ENCODE results near the gene ISY1.
"Not testable (repeated sequence)": the region's sequence is repeated elsewhere in the genome, so short reads cannot be mapped to it uniquely, and the experiment has no call there.

Gene ISY1
- 5.6 to 15.7 (median 11.1) reads per million in 18 experiments for total RNA-seq

DNA sequence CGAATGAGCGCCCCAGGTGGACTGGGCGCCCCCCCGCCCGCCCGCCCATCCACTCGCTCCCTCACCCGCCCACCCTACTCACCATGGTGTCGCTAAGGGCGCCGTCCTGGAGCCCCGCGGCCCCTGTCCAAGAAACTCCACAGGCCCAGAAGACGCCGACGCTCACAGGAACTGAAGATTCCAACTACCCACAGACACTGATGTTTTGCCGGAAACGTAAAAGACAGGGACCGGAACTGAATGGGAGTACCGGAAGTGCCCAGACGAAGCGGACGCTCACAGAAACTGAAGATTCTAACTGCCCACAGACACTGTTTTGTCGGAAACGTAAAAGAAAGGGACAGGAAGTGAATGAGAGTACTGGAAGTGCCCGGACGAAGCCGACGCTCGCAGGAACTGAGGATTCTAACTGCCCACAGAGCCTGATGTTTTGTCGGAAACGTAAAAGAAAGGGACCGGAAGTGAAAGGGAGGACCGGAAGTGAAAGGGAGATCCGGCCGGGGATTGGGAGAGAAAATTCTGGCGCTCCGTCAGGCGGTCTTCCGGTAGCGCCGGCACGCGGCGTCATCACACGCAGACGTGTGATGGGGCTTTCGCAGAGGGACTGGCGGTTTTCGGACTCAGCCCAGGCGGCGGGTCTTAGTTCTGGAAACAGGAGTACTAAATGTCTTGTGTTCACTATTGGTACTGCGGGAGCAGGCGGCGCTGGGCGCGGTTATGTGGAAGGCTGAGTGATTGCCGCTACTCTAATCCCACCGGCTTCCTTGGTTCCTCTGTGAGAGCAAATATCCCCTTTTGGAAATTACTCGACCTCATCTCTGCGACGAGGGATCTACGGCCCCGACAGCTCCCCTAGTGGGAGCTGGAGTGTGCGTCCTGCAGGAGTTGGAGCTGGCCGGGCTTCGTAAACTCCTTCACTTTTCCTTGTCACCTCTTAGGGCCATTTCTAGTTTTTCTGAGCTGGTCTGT is at the start of gene ISY1:
TSS of gene ISY1 (minus strand) at position 173 of the 969 bp plus-strand sequence. CDS start at position 85, 88 bp downstream.
- peak; percentile 96 for DNase-seq

DNA sequence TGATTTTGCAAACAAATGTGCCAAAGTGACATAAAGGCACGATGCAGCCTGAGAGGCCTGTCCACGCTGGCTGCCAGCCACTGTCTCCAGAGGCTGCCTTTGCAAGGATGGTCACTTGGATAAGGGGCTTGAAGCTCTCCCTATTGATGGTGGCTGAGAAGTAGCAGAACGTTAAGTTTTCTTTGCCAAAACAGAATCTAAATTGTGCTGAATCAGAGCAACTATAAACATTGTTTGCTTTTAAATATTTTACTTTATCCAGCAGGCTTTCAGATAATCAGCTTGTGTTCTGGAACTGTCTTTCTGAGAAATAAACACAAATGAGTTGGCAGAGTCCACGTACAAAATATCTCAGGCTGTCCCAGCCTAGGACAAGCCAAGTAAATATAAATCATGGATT is 46.6 kb upstream of the ISY1 start:
- DNase-seq = no peak

DNA sequence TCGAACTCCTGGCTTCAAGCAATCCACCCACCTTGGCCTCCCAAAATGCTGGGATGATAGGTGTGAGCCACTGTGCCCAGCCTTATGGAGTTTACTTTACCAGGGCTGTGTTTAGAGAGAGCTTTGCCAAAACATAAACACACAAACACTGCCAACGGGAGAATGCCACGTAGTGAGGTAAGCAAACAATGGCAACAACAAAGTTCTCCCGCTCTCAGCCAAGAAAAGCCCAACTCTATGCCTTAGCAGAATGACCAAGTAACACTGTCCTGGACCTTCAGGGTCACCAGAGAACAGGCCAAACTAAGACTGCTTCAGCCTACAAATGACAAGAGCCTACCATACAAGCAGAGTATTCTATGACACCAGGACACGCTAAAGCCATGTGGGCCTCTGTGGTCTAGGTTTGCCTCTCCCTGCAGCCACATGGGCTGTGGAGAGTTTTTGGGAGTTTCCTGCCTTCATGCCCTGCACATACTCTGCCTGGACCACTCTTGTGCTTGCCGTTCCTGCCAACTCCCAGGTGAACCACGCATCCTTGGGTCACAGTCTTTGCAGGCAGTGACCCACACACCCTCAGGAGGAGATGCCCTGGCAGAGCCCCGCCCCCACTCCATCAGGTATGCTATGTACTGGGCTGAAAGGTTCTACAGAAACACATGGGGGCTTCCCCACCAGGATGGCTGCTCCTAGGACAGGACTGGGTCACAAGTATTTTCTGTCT is 44.4 kb upstream of the ISY1 start:
- DNase-seq = no peak

DNA sequence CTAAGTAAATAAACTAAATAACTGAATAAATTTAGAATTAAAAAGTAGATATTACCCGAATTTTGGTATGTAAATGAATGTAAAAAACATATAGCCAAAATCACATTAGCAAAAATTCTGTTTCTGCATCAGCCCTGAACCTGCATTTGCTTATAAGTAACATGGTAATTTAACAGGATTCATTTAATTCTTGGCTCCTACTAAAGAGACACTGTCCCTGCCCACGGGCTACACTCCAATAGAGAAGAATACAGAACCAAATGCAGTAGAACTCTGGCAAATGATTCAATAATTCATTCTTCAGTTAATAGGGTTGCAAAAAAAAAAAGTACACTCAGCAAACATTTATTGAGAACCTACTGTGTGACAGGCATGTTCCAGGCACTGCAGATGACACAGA is 43.6 kb upstream of the ISY1 start:
- DNase-seq = no peak

DNA sequence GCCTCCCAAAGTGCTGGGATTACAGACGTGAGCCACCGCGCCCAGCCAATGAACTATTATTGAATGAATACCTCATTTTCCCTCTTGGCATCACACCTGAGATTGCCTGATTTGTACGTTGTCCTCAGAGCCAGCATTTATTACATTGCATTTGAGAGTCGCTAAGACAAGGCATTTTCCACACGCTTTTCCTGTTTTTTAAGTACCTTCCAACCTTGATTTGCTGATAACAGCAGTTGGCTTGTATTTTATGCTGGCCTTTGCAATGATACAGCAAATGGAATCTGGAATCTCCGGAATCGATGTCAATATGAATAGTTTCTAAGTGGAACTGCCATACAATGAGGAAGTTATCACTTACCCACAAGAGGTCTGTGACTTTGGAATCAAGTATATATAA is 38.5 kb upstream of the ISY1 start:
- no peak for DNase-seq

DNA sequence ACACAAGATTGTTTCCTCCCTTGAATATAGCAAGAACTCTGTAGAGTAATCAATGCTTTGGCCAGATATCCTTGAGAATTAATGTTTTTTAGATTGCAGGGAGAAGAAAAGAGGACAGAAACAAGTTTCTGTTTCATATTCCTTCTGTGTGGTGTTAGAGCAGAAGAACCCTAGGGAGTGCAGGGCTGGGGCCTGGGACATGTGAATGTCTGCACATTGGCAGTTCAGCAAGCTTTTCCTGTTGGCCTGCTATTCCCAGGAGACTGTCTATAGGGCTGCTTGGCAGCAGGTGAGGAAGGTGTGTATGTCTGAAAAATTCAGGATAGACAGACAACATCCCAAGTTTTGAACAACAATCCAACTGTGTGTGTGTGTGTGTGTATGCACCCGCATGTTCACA is 36.5 kb upstream of the ISY1 start:
- no peak for DNase-seq

DNA sequence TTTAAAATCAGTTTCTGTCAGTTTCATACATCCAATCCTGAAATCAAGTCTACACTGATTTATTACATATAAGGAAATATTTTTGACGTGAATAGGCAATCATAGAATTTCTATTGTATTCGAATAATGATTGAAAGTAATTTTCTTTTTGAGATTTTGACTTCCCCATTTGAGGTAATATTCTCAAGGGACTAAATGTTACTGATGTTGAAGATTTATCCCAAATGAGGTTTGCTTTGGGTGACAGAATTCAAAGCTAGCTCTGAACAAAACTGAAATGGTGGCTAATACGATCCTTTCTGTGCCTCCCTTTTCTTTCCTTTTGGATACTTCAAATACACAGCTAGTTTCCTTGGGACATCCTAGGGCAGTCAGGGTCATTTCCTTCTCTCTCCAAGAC is 35.7 kb upstream of the ISY1 start:
- DNase-seq = no peak

DNA sequence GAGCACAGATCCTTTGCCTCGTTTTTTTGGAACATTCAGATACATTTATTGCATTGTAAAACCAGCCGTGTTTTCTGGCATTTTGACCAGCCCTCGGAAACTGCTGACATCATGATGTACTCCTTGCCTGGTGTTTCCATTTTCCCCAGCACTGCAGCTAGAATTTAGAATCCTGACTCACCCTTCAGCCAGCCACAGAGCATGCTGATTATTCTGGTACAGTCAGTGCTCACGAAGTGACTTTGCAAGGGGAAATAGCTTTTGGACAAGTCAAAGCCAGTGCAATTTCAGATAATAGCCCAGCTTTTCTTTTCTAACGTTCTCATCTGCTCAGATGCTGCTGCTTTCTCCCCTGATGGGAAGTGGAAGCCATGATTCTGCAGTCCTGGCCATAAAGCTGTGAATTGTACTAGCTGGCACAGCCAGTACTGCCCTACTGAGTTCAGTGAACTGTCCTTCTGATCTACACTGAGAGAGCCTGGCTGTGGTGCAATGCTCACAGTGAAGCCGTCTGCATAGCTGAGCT is 34.9 kb upstream of the ISY1 start:
- peak; percentile 79 to 81 for DNase-seq

DNA sequence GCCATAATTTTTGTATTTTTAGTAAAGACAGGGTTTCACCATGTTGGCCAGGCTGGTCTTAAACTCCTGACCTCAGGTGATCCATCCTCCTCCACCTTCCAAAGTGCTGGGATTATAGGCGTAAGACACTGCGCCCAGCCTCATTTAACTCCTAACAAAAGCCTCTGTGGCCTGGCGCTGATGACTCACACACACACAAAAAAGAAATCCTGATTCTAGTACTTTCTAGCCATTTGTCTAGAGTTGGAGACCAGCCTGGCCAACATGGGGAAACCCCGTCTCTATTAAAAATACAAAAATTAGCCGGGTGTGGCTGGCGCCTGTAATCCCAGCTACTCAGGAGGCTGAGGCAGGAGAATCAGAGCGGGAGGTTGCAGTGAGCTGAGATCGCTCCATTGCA is 28.9 kb upstream of the ISY1 start:
- DNase-seq = not testable (repeated sequence)

DNA sequence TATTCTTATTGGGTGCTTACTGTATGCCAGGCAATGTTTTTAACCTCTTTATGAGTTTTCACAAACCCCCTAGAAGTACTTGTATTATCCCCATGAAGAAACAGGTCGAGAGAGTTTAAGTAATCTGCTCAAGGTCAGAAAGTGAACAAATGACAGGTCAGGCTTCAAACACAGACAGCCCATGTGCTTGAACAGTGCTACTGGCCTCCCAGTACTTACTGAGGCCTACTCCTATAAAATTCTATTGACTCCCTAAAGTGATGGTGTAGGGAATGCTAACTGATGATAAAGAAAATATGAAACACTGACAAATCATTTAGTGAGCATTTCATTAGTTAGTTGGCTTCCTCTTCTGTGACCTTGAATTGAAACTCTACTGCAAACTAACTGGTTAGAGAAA is 27.0 kb upstream of the ISY1 start:
- DNase-seq = no peak

DNA sequence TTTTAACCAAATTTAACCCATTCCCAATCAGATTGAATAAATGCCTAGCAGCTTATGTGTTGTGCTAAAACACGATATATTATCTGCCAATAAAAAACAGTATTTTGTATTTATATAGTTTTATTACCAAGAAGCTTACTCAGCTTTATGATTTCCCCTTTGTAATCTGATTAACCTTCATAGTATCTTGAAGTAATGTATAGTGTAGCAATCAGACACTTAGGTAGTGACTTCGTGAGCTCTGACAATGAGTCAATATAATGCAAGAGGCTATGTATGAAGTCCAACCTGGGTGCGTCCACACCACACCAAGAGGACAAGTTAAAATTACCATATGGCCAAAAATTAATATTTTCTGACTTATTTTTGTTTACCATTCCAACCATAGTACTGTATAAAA is 24.9 kb upstream of the ISY1 start:
- DNase-seq = peak in 1 of 2 donors; percentile 22

DNA sequence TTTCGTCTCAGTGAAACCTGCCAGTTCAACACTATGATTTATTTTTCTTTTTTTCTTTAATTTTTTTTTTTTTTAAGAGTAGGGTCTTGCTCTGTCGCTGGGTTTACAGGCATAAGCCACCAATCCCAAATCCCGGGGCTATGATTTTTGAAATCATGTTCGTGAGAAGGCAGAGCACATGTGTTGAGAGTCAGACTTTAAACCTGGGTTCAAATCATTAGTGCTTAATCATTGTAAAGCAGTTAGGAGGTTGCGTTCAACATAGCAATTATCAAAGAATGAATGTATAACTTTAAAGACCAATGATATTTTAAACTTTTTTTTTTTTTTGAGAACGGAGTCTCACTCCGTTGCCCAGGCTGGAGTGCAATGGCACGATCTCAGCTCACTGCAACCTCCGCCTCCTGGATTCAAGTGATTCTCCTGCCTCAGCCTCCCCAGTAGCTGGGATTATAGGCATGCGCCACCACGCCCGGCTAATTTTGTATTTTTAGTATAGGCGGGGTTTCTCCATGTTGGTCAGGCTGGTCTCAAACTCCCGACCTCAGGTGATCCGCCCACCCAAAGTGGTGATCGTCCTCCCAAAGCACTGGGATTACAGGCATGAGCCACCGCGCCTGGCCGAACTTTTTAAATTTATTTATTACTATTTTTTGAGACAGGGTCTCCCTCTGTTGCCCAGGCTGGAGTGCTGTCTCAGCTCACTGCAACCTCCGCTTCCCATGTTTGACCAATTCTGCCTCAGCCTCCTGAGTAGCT is 24.1 kb upstream of the ISY1 start:
- not testable (repeated sequence) for DNase-seq

DNA sequence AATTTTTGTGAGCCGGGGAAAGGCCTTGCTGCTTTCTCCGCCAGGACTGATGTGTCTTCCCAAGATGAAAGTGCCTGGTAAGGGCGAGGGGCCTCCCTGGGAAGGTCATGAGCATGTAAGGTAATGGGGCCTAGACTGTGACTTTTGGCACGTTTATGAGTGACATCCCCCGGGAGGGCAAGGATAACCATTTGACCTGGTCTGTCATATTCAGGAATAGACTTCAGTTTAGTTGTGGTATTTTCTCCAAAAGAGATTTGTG is 23.5 kb upstream of the ISY1 start:
- DNase-seq = peak; percentile 55 to 56

DNA sequence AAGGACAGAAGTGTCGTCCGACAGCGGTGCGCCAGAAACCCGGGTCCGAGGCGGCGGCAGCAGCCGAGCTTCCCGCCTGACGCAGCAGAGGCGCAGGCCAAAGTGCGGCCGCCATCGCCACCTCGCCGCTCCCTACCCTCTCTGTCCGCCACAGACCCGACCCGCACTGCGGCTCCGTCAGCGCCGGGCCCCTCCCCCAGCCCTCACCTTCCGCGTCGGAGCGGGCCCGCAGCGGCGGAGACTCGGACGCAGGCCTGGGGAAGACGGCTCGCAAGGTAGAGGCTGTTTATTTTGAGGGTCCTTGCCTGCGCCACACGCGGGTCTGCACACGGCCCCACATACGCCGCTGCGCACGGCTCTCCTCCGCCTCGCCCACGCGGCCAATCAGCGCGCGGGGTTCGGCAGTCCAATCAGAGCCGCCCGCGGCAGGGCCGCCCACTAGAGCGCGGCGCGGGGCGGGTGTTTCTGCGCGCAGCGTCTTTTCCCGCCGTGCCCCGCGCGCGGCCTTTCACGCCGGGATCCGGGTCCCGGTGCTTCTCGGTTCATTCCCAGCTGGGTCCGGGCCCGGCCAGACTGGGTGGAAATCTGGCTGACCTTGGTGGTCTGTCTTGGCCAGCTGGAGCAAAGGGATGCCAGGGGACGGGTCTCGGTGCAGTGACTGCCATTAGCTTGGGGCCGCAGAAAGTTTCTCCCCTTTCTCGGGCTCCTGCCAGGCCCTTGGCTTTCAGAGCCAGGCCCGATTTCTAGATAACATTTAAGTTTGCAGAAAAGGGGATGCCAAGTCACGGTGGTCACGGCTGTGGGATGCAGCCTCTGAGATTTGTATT is 22.9 kb upstream of the ISY1 start, which contains the start of gene CNBP:
TSS of gene CNBP (minus strand) at position 328 of the 827 bp plus-strand sequence. CDS start 12,139 bp downstream, outside the sequence.
- DNase-seq = peak; percentile 97 to 98

DNA sequence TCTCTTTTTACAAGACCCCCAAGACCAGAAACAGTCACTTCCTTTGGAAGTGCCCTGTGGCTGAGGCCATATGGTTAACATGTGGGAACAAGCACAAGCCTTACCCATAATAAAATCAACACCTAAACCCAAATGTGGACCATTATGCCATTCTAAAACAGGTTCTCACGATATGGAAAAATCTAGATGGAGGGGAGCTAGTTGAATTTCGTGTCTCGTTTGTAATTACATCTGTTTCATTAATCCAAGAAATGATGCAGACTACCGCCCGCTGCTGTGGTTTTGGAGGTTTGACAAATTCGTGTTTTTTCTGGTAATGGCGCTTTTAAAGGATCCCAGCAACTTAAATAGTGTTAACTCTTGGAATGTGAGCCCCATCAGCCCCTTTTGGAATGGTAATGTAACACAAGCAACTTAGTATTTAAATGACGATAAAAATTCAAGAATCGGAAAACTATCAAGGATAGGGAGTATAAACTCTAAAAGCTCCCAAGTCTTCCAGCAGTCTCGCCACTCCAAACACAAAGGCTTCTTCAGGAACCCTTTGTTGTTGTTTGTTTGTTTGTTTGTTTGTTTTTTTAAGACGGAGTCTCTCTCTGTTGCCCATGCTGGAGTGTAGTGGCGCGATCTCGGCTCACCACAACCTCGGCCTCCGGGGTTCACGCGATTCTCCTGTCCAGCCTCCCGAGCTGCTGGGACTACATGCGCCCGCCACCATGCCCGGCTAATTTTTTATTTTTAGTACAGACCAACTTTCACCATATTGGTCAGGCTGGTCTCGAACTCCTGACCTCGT is 21.7 kb upstream of the ISY1 start:
- DNase-seq = peak; percentile 43 to 56

DNA sequence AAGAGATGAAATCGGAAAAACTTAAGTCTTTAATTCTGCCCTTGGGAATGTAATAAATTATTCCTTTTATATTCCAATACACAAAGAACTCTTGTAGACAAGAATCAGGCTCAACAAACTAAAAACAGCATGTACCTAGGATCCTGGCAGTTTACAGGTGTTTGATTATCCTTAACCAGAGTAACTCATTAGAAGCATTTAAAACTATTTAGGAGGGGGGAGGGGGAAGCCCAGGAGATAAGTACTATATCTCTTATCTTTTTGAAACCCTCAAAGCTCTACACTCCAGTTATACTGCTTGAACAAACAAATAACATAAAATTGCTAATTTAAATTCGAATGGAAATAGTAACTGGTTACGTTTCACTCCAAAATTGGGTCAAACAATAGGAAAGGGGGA is 21.0 kb upstream of the ISY1 start:
- no peak for DNase-seq

DNA sequence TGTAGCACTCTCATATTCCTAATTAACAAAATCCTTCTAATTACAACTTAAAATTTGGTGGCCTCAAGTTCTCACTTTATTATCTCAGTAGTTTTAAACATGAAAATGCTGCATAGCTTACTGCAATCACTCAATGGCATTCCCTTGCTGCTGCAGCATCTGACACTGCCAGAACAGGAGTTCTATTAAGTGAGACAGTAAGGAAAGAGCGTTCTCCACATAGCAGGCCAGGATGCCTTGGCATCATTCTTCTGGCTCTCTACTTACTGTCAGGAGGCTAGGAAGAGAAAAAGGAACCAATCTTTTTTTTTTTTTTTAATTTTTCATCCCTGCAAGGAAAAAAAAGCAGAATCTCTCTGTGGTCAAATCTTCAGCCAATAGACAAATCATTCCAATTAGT is 19.6 kb upstream of the ISY1 start:
- peak in 1 of 2 donors; percentile 40 for DNase-seq

DNA sequence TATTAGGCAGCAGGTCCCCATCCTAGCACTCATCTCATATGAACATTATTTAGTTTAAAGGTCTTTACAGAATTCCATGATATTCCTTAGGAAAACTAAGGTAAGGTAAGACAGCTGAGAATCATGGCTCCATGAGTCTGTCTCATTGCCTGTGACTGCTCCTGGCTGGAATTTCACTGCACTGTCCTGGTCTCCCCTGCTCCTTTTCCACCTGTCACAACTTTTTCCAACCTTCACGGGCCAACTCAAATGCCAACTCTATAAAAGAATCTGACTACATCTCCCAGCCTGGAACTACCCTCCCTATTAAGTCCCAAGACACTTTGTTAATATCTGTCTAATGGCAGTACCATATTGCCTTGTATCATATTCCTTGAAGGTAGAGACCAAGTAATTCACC is 15.2 kb upstream of the ISY1 start:
- no peak for DNase-seq

DNA sequence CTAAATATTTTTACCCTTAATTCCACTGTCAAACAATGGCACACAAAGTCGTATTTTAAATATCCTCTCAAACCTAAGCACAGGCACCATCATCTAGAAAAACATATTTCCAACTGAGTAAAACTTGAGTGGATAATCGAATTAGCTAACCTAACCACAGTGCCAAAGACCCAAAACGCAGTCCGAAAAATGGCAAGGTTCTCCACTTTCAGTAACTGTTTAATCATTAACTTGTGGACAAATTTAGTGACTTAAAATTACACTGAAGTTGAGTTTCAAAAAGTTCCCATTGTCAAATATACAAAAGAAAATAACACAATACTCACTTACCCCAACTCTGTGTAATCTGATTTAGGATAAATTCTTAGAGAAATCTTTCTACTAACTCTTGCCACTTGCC is 12.9 kb upstream of the ISY1 start:
- no peak for DNase-seq

DNA sequence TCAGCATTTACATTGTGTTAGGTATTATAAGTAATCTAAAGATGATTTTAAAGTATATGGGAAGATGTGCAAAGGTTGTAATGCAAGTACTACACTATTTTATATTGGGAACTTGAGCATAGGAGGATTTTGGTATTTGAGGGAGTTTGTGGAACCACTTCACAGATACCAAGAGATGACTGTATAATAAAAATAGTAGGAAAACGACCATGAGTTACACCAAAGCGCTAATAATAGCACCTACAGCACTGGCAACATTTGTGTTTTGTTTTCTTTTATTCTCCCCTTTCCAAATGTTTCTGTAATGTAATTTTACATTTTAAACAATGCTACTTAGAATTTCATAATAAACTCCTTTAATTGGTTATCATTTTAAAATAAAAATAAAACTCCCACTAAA is 12.3 kb upstream of the ISY1 start:
- no peak for DNase-seq

All from inflammatory macrophage (primary cell).